GM18951 (cell line): Measurements from ENCODE around the gene CSNK2A1.

Experiments used
- POLR2A ChIP-seq: IDR thresholded peaks from 4 replicates; pipeline ENCODE4 v1.6.1; 2011; ENCODE audit warnings: mild to moderate bottlenecking; ENCODE audit not compliant: insufficient read length, insufficient read depth; ENCODE audit errors: extremely low read depth
- in situ Hi-C: fragments of 300-500 bp; cut with MboI; formaldehyde crosslinking; loops from one replicate; pipeline ENCODE4 v1.12.0; 2022; ENCODE audit warnings: low sequenced_read_pairs, mixed read lengths, inconsistent platforms; ENCODE audit not compliant: unreplicated experiment

Gene CSNK2A1

DNA sequence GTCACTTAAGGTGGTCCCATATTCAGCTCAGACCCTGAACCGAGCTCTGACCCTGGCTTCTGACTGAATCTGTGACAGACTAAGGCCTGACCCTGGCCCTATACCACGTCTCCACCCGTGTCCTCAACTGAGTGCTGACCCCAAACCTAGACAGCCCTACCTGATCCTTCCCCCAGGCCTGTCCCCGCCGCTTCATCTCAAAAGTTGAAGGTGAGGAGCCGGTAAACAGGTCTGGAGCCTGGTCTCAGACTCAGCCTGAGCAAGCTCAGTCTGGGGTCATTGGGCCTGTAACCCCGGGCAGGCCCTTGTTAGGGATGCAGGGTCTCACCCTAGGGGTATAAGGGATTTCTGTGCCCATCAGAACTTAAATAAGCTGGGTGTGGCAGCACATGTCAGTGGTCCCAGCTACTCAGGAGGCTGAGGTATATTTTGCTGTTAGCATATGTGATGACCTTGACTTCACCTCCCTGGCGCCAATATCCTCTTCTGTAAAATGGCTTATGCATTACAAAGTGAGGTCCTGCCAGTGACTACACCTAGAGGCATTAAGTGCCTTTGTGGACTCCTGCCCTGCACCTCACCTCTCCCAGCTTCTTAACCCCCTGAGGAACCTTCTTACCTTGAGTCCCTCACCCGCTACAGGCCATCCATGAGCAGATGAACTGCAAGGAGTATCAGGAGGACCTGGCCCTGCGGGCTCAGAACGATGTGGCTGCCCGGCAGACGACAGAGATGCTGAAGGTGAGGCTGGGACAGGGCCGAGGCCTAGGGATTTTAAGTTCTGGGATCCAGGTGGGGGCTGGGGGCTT is 115.5 kb downstream of the CSNK2A1 start:
- in situ Hi-C loops = no loop called here
- no peak for TF ChIP-seq POLR2A

DNA sequence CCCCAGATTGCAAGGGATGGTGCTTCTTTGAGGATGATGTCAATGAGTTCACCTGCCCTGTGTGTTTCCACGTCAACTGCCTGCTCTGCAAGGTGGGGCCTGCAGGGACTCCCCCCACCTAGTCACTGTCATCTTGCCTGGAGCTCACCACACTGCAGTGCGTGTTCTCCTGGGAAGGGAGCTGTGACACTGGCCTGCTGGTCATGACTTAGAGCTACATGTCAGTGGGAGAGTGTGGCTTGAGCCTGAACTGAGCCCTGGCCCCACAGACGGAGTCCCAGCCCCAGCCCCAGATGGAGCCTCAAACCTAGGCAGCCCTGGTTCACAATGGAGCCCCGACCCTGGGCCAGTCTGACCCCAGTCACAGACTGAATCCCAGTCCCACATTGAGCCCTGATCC is 116.2 kb downstream of the CSNK2A1 start:
- TF ChIP-seq POLR2A = no peak
- in situ Hi-C loops = no loop called here

DNA sequence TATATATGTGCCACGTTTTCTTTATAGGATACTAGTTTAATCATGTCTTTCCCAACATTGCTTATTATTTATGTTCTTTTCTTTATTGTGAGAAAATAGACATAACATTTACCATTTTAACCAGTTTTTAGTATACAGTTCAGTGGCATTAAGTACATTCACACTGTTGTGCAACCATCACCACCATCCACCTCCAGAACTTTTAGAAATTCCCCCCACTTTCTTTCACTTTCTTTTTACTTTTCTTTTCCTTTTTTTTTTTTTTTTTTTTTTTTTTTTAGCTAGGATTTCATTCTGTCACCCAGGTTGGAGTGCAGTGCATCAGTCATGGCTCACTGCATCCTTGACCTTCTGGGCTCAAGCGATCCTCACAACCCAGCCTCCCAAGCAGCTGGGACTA is 117.0 kb downstream of the CSNK2A1 start:
- TF ChIP-seq POLR2A = no peak
- in situ Hi-C loops = no loop called here
